Retinal pigment epithelial cell (primary cell): ENCODE data around the gene USP32.

Source experiments
- DNase-seq: peaks from one replicate; pipeline ENCODE4 v3.0.0-alpha.2; 2010; ENCODE audit warnings: low read depth
- H3K4me3 ChIP-seq: 2 replicates; pipeline ENCODE4 v1.5.1; 2011; ENCODE audit warnings: mild to moderate bottlenecking, low read length, control low read depth, moderate library complexity
- TF ChIP-seq, protein P1 (sequence below): conservative IDR thresholded peaks from 2 replicates; pipeline ENCODE4 v1.5.1; 2011; ENCODE audit warnings: low read depth, low read length, control low read depth, inconsistent platforms

USP32 gene

DNA sequence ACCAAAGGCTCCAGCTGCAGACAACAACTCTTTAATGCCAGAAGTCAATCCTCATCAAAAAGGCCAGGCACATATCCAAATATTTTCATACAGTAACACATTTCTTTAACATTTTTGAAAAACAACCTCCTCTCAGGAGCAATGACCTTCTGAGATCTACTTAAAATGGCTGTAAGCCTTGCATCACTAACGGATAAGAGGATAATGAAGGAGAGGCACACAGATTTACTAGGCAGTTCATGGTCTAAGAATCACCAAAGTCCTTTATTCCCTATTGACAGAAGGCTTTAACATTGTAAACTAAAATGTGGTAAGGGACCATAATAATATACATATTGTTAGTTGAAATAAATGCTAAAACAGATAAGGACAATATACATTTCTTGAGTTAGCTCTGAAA lies 114.7 kb downstream of the USP32 start:
- H3K4me3 ChIP-seq, result no peak overlapping the region
- DNase-seq, result peak; percentile 16
- TF ChIP-seq, protein P1, sequence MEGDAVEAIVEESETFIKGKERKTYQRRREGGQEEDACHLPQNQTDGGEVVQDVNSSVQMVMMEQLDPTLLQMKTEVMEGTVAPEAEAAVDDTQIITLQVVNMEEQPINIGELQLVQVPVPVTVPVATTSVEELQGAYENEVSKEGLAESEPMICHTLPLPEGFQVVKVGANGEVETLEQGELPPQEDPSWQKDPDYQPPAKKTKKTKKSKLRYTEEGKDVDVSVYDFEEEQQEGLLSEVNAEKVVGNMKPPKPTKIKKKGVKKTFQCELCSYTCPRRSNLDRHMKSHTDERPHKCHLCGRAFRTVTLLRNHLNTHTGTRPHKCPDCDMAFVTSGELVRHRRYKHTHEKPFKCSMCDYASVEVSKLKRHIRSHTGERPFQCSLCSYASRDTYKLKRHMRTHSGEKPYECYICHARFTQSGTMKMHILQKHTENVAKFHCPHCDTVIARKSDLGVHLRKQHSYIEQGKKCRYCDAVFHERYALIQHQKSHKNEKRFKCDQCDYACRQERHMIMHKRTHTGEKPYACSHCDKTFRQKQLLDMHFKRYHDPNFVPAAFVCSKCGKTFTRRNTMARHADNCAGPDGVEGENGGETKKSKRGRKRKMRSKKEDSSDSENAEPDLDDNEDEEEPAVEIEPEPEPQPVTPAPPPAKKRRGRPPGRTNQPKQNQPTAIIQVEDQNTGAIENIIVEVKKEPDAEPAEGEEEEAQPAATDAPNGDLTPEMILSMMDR, result no peak

DNA sequence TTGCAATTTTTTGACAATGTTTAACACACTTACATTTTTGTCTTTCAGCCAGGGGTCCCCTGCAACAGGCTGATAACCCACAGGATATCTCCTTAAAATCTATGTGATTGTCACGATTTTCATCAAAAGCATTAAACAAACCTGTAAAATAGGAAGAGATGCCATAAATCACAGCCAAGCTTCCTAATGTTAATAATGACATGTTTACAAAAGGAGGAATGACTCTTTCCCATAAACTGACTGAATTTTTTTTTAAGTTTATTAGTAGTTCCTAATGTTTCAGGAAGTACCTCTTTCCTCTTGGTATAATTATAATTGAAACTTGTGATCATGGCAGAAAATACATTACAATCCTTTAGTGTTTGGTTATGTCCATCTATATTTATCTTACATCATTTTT lies 122.5 kb downstream of the USP32 start:
- DNase-seq, result no peak
- TF ChIP-seq, protein P1, result no peak
- no peak overlapping the region for H3K4me3 ChIP-seq

DNA sequence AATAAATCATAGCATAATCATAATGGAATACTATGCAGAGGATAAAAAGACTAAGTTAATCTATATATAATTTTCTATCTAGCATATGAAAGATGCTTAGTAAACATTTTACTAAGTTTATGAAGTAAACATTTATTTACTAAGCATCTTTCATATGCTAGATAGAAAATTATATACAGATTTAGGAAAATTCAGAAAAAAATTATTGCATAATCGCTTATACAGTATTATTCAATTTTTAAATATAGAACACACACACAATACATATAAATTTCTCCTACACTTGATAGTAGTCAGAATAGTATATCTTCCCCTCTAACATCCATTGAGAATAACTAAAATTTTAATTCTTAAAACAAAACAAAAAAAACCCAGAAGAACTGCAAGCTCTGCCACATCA lies 131.4 kb downstream of the USP32 start:
- DNase-seq, result no peak
- TF ChIP-seq, protein P1, result no peak
- H3K4me3 ChIP-seq, result no peak overlapping the region

DNA sequence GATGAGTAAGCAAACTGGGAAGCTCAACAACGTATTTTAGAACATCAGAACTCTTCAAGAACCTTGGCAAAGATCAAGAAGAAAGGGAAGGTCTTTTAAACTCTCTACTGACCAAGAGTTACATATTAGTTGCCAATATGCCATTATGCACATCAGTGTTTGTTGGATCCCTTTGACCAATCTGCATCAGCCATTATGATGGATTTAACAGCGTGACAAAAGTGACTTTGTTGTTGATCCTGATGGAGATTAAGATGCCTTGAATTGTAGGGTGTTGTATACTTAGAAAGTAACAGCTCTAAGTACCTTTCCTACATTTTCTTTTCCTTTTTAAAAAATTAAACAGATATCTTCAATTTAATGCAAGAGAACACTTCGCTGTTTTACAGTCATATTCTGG lies 133.6 kb downstream of the USP32 start:
- TF ChIP-seq, protein P1, result no peak
- no peak overlapping the region for H3K4me3 ChIP-seq

DNA sequence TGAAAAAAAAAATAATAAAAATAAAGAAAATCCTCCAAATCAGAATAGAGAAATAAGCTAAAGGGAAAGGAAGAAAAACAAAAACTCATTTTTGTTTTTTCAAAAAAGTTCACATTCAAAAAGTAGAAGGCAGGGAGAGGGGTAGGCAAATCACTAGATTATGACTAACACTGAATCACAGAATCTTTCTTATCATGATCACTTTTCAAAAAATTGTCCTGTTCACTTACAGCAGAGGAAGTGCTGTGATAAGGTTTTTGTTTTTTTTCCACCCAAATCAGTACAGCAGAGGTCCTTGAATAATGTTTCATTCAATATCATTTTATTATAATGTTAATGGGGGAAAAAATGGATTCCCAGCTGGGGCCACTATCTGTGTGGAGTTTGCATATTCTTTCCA lies 135.8 kb downstream of the USP32 start:
- no peak overlapping the region for H3K4me3 ChIP-seq
- no peak for DNase-seq
- TF ChIP-seq, protein P1, result no peak

More for the DNA sequence above, 133.6 kb downstream of the USP32 start:
- no peak for DNase-seq

DNA sequence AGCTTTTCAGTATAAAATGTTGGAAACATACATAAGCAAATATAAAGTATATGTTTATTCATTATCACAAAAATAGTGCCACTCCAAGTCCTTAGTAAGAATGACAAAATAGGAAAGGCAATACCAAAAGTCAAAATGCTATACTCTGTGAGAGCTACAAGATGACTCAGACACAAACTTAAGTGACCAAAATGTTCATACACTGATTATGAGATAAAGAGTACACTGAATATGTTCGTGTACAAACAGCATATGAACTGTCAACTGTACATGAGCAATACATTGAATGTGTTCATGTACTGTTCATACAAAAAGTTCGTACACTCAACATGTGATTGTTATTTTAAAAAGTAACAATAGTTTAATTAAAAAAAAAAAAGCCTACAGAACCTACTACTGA lies 138.9 kb downstream of the USP32 start:
- H3K4me3 ChIP-seq, result no peak overlapping the region
- no peak for DNase-seq
- TF ChIP-seq, protein P1, result no peak

DNA sequence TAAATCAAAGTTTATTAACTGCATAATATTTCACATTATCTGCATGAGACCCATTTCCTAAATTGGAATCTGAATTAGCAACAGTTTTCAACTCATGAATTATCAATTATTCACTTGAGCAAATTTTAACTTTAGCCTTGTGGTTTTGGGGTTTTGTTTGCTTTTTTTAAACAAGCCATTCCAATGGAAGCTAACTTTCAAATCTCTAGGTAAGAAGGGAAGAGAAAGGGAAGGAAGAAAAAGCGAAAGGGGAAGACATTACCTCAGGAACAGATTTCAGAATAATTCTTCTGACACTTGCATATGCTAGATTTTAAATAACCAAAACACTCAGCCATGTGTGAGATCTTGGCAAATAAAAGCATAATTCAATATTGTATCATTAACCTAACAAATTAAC lies 139.5 kb downstream of the USP32 start:
- TF ChIP-seq, protein P1, result no peak
- no peak for DNase-seq
- no peak overlapping the region for H3K4me3 ChIP-seq
